Measurements from ENCODE around the gene PTPRM.

DNA sequence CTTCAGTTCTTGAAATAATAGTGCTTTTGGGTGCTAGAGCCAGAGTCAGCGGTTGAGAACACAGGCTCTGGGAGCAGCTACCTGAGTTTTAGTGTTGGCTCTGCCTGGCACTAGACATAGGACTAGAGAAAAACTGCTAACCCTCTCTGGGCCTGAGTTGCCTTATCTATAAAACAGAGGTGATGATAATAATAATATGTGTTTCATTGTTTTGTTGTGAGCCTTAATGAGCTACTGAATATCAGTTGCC, 391.7 kb downstream of the PTPRM start:
- TF ChIP-seq, protein P1, sequence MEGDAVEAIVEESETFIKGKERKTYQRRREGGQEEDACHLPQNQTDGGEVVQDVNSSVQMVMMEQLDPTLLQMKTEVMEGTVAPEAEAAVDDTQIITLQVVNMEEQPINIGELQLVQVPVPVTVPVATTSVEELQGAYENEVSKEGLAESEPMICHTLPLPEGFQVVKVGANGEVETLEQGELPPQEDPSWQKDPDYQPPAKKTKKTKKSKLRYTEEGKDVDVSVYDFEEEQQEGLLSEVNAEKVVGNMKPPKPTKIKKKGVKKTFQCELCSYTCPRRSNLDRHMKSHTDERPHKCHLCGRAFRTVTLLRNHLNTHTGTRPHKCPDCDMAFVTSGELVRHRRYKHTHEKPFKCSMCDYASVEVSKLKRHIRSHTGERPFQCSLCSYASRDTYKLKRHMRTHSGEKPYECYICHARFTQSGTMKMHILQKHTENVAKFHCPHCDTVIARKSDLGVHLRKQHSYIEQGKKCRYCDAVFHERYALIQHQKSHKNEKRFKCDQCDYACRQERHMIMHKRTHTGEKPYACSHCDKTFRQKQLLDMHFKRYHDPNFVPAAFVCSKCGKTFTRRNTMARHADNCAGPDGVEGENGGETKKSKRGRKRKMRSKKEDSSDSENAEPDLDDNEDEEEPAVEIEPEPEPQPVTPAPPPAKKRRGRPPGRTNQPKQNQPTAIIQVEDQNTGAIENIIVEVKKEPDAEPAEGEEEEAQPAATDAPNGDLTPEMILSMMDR (IDR thresholded peaks at IDR 0.05) = no peak
- no peak for TF ChIP-seq SMAD3 (CRISPR knock-in tag; IDR thresholded peaks at IDR 0.05; ENCODE audit: borderline replicate concordance)
- TF ChIP-seq NR3C1 (CRISPR knock-in tag; conservative IDR thresholded peaks at IDR 0.05; ENCODE audit: low read depth) = no peak
- TF ChIP-seq, protein P2, sequence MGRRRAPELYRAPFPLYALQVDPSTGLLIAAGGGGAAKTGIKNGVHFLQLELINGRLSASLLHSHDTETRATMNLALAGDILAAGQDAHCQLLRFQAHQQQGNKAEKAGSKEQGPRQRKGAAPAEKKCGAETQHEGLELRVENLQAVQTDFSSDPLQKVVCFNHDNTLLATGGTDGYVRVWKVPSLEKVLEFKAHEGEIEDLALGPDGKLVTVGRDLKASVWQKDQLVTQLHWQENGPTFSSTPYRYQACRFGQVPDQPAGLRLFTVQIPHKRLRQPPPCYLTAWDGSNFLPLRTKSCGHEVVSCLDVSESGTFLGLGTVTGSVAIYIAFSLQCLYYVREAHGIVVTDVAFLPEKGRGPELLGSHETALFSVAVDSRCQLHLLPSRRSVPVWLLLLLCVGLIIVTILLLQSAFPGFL (CRISPR knock-in tag; IDR thresholded peaks at IDR 0.05; ENCODE audit: borderline replicate concordance) = no peak
- TF ChIP-seq IRF2 (CRISPR knock-in tag; IDR thresholded peaks at IDR 0.05; ENCODE audit: borderline replicate concordance, low read depth) = no peak
- TF ChIP-seq ZBTB21 (CRISPR knock-in tag; IDR thresholded peaks at IDR 0.05; ENCODE audit: borderline replicate concordance) = no peak
- no peak for TF ChIP-seq CBFB (CRISPR knock-in tag; IDR thresholded peaks at IDR 0.05; ENCODE audit: low read depth)
- TF ChIP-seq, protein P3, sequence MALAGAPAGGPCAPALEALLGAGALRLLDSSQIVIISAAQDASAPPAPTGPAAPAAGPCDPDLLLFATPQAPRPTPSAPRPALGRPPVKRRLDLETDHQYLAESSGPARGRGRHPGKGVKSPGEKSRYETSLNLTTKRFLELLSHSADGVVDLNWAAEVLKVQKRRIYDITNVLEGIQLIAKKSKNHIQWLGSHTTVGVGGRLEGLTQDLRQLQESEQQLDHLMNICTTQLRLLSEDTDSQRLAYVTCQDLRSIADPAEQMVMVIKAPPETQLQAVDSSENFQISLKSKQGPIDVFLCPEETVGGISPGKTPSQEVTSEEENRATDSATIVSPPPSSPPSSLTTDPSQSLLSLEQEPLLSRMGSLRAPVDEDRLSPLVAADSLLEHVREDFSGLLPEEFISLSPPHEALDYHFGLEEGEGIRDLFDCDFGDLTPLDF (CRISPR knock-in tag; IDR thresholded peaks at IDR 0.05) = no peak
